Mucosa of descending colon (tissue), 3 donors: ENCODE measurements around the gene PRKAR1A. TPM values are rescaled to one million over a fixed set of nuclear protein-coding genes. Genes with fewer than 3 reads are reported as not detected.
"Not testable (repeated sequence)": the region's sequence is repeated elsewhere in the genome, so short reads cannot be mapped to it uniquely, and the experiment has no call there.

Experiments used
- ATAC-seq: fragments of 200-7000 bp; cut with Tn5 transposase; one replicate; pipeline ENCODE4 v1.9.1; 2020; ENCODE audit warnings: mild to moderate bottlenecking, moderate library complexity
- DNase-seq, 3 donors: peaks; one replicate each; pipeline ENCODE4 v3.0.0-alpha.2; 2020
- H3K36me3 ChIP-seq: fragments of 200-600 bp; one replicate; pipeline ENCODE4 v1.8.0; 2021; ENCODE audit warnings: low read depth, mild to moderate bottlenecking
- H3K4me1 ChIP-seq: fragments of 200-600 bp; one replicate; pipeline ENCODE4 v1.8.0; 2021; ENCODE audit warnings: low read depth, mild to moderate bottlenecking
- H3K4me3 ChIP-seq: fragments of 200-600 bp; one replicate; pipeline ENCODE4 v1.8.0; 2021; ENCODE audit warnings: mild to moderate bottlenecking
- H3K9me3 ChIP-seq: fragments of 200-600 bp; one replicate; pipeline ENCODE4 v1.8.0; 2021; ENCODE audit warnings: mild to moderate bottlenecking
- intact Hi-C, 2 donors: fragments of 100-400 bp; cut with DNase I in 1 of 2; cut with micrococcal nuclease in 1 of 2; formaldehyde crosslinking; loops; one replicate each; pipeline versions ENCODE4 v1.11.0 to v1.11.1; 2022; cut with DNase I, micrococcal nuclease
- total RNA-seq, 3 donors: library from RNA; stranded (reverse); fragmentation: NEBNext Ultra II Directional in 2 of 3; extraction: Animal tissue kit (Norgen Biotek cat#: 25700) in 2 of 3; gene quantifications; one replicate each; pipeline versions ENCODE4 v1.2.1 to v1.2.4, GENCODE V29; 2021 to 2023
- TF ChIP-seq, protein P1 (sequence below): fragments of 200-600 bp; IDR thresholded peaks from one replicate; pipeline ENCODE4 v1.8.0; 2022; ENCODE audit warnings: antibody characterized with exemption, mild to moderate bottlenecking
- donor health status: DM: no; HTN: no; CAD: no; lungs with moderate emphysema.
- donor health status: DM: no; HTN: no; CAD: no.
- donor health status: DM: no; HTN: yes; CAD: no.

Gene PRKAR1A
- total RNA-seq, 3 donors from 2014 or later = 132 to 238 (median 147) TPM

DNA sequence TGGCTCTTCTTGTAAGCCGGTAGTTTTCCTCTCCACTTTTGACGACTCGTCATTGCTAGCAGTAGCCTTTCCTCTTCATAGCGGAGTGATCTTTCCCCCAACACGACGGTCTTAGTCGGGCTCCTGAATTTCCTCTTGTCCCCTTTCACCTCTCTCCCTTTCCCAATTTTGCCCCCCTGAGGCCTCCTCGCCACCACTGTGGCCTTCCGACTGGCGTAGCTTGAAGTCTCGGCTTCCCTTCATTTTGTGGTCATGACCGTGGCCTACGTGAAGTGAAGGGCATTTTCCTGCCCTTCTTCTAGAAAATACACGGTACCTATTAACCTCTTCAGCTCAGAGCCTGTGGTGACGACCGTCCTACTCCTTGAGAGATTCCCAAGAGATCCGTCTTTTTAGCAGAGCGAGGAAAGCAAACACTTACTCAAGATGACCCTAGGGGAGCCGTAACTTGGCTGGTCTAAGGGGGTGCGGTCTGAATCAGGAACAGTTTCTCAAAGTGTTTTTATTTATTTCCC lies 787 bp downstream of the PRKAR1A start:
- DNase-seq (peak in 1 of 3 donors; percentile 38), ATAC-seq (peak; percentile 1)
- Histone ChIP-seq H3K4me3 (peak overlapping the region; percentile 84), H3K36me3 (no peaks in the 10 kb centered on the region), H3K9me3 (no peaks in the 10 kb centered on the region), H3K4me1 (peaks cover 10% of the 10 kb centered on the region)
- intact Hi-C loops = no loop called here
- TF ChIP-seq, protein P1, sequence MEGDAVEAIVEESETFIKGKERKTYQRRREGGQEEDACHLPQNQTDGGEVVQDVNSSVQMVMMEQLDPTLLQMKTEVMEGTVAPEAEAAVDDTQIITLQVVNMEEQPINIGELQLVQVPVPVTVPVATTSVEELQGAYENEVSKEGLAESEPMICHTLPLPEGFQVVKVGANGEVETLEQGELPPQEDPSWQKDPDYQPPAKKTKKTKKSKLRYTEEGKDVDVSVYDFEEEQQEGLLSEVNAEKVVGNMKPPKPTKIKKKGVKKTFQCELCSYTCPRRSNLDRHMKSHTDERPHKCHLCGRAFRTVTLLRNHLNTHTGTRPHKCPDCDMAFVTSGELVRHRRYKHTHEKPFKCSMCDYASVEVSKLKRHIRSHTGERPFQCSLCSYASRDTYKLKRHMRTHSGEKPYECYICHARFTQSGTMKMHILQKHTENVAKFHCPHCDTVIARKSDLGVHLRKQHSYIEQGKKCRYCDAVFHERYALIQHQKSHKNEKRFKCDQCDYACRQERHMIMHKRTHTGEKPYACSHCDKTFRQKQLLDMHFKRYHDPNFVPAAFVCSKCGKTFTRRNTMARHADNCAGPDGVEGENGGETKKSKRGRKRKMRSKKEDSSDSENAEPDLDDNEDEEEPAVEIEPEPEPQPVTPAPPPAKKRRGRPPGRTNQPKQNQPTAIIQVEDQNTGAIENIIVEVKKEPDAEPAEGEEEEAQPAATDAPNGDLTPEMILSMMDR = no peak

- ATAC-seq (no peak), DNase-seq (no peak)
- intact Hi-C loops = no loop called here
- Histone ChIP-seq H3K4me1 (peaks cover 16% of the 10 kb centered on the region), H3K9me3 (no peaks in the 10 kb centered on the region), H3K36me3 (no peaks in the 10 kb centered on the region), H3K4me3 (no peak overlapping the region)
- TF ChIP-seq, protein P1 = no peak
Observed at GRCh38 chr17:68513932-68514331, 1.7 kb downstream of the PRKAR1A start.

GRCh38 chr17:68514831-68515635 lies 2.8 kb downstream of the PRKAR1A start:
- ATAC-seq (no peak), DNase-seq (no peak)
- Histone ChIP-seq H3K4me3 (no peak overlapping the region), H3K9me3 (no peaks in the 10 kb centered on the region), H3K4me1 (peaks cover 16% of the 10 kb centered on the region), H3K36me3 (no peaks in the 10 kb centered on the region)
- TF ChIP-seq, protein P1 = no peak
- intact Hi-C loops = no loop called here

DNA sequence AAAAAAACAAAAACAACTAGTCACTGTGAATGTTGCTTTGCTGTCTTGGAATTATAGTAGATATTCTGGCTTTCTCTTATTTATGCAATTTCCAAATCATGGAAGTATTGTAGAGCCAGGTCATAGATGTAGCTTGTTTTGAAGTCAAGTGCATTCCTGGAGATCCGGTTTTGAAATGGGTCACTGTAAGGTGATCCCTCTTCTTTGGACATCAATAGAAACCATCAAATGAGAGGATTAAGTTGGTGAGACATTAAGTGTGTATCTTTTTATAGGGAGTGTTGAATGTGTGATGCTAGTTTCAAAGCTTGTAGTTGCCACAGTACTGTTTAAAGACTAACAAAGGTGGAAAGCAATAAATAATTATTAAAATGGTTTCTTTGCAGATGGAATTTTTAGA lies 4.5 kb downstream of the PRKAR1A start:
- Histone ChIP-seq H3K4me3 (no peak overlapping the region), H3K36me3 (no peaks in the 10 kb centered on the region), H3K4me1 (peaks cover 16% of the 10 kb centered on the region), H3K9me3 (no peaks in the 10 kb centered on the region)
- TF ChIP-seq, protein P1 = no peak
- DNase-seq (no peak), ATAC-seq (no peak)
- intact Hi-C loops = no loop called here

GRCh38 chr17:68517605-68518004 lies 5.4 kb downstream of the PRKAR1A start:
- ATAC-seq, DNase-seq, H3K36me3 ChIP-seq, H3K4me3 ChIP-seq, H3K9me3 ChIP-seq, intact Hi-C loops: not testable (repeated sequence)
- H3K4me1 ChIP-seq = peaks cover 16% of the 10 kb centered on the region

DNA sequence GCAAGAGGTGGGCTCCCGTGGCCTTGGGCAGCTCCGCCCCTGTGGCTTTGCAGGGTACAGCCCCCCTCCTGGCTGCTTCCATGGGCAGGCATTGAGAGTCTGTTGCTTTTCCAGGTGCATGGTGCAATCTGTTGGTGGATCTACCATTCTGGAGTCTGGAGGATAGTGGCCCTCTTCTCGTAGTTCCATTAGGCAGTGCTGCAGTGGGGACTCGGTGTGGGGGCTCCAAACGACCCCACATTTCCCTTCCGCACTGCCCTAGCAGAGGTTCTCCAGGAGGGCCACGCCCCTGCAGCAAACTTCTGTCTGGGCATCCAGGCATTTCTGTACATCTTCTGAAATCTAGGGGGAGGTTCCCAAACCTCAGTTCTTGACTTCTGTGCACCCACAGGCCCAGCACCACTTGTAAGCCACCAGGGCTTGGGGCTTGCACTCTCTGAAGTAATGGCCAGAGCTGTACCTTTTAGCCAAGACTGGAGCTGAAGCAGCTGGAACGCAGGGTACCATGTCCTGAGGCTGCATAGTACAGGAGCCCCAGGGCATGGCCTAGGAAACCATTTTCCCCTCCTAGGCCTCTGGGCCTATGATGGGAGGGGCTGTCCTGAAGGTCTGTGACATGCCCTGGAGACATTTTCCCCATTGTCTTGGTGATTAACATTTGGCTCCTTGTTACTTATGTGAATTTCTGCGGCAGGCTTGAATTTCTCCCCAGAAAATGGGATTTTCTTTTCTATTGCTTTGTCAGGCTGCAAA lies 6.0 kb downstream of the PRKAR1A start:
- DNase-seq (no peak), ATAC-seq (no peak)
- intact Hi-C loops = no loop called here
- TF ChIP-seq, protein P1 = no peak
- H3K4me1 ChIP-seq = peaks cover 16% of the 10 kb centered on the region
- H3K36me3 ChIP-seq = no peaks in the 10 kb centered on the region
- H3K9me3 ChIP-seq = no peaks in the 10 kb centered on the region
- H3K4me3 ChIP-seq = no peak overlapping the region

- DNase-seq = not testable (repeated sequence)
Observed at GRCh38 chr17:68519051-68519450, 6.8 kb downstream of the PRKAR1A start.

More at GRCh38 chr17:68519051-68519450, 6.8 kb downstream of the PRKAR1A start:
- ATAC-seq, intact Hi-C loops, H3K4me3 ChIP-seq, H3K9me3 ChIP-seq, H3K36me3 ChIP-seq: not testable (repeated sequence)
- H3K4me1 ChIP-seq = peaks cover 14% of the 10 kb centered on the region
